Inflammatory macrophage treated with lipopolysaccharide for 4 hours (primary cell): ENCODE measurements around the gene COX7A2.

ENCODE experiments used
- DNase-seq: peaks from one replicate; pipeline ENCODE4 v3.0.0-alpha.2; 2020

COX7A2 gene

GRCh38 chr6:75196081-75196687 is 47.4 kb downstream of the COX7A2 start:
- DNase-seq, result no peak

- DNase-seq, result no peak
Measured at GRCh38 chr6:75188221-75188925, 55.2 kb downstream of the COX7A2 start.
